ENCODE data around the gene SIX3. TPM values are rescaled to one million over a fixed set of nuclear protein-coding genes. Genes with fewer than 3 reads are reported as not detected.

SIX3 gene
- total RNA-seq, 1 donor from 2014 or later, result not detected

DNA sequence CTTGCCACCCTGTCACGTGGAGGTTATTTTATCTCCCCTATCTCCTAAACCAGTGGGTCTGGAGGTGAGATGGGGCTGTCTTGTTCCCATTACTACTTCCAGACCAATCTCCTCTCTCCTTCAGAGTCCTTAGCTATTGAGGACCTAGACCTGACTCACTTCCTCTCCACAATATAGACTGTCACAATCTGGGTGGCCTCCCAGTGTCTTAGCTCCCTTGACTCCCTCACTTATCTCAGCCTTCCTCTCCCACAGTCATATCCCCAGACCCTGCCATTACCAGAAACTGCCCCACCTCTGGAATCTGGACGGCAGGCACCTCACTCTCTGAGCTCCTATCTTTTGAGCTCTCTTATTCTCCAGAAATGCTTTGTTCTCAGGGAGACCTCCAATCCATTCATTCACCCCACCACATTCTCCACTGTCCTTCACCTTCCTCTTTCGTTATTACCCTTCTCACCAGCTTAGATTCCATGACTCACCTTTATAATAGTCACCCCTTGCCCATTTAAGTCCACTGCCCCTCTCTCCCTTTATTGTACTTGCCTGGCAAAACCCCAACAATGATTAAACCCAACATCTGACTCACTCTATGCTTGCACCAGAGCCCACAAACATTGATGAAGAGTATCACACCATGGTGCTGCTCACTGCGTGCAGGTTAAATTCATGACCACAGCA, 23.3 kb upstream of the SIX3 start:
- H3K36me3 Mint-ChIP-seq, result no peaks in the 10 kb centered on the region
- no peak for TF ChIP-seq CTCF (IDR thresholded peaks at IDR 0.05; ENCODE audit: unreplicated experiment)
- no peak overlapping the region for H3K27ac Mint-ChIP-seq
- no peak overlapping the region for H3K4me3 Mint-ChIP-seq
- H3K4me1 Mint-ChIP-seq, result no peaks in the 10 kb centered on the region
- peaks cover 96% of the 10 kb centered on the region for H3K27me3 Mint-ChIP-seq (ENCODE audit: low read depth)
- H3K9me3 Mint-ChIP-seq, result no peaks in the 10 kb centered on the region
- no peak for DNase-seq (ENCODE audit: low spot score in 2 of 2, unreplicated experiment in 2 of 2)

DNA sequence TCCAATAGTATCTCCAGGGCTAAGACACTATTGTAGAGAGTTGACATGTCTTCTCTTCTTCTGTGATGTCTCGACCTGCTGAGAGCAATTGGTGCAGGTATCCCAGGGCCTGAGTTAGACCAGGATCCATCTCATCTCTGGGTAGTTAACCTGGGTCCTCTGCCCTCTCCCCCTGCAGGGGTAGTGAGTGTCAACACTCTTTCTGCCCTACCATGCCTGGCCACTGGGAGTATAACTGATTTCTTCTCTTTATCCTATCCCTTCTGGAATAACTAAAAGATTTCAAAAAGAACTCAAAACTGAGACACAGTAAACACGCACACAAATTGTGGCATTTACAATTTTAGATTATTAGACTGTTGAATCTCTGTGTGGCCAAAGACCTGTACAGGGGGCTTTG, 20.8 kb upstream of the SIX3 start:
- DNase-seq (ENCODE audit: low spot score in 2 of 2, unreplicated experiment in 2 of 2), result no peak
- Mint-ChIP-seq H3K27me3 (ENCODE audit: low read depth) (peaks cover 100% of the 10 kb centered on the region), H3K4me3 (no peak overlapping the region), H3K9me3 (no peaks in the 10 kb centered on the region), H3K4me1 (no peaks in the 10 kb centered on the region), H3K27ac (no peak overlapping the region), H3K36me3 (no peaks in the 10 kb centered on the region)
- peak; percentile 38 for TF ChIP-seq CTCF (IDR thresholded peaks at IDR 0.05; ENCODE audit: unreplicated experiment)

DNA sequence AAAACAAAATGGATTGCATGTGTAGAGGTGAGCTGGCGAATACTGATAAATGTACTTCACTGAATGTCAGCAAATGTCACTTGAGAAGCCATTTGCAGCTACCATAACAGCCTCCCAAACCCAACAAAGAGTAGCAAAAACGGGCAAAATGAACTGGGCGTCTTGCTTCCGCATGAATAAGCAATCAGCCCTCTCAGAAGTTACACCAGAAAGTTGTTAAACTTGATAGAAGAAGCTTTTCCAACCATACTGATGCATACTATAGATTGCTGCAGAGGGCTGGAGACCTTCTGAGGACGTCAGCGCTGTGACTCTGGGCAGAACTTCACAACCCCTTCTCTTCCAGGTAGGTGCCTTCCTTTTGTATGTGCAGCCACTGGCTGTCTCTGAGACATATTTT, 18.7 kb upstream of the SIX3 start:
- no peak overlapping the region for H3K4me3 Mint-ChIP-seq
- no peaks in the 10 kb centered on the region for H3K36me3 Mint-ChIP-seq
- no peak for TF ChIP-seq CTCF (IDR thresholded peaks at IDR 0.05; ENCODE audit: unreplicated experiment)
- peaks cover 99% of the 10 kb centered on the region for H3K27me3 Mint-ChIP-seq (ENCODE audit: low read depth)
- DNase-seq (ENCODE audit: low spot score in 2 of 2, unreplicated experiment in 2 of 2), result no peak
- no peaks in the 10 kb centered on the region for H3K9me3 Mint-ChIP-seq
- H3K27ac Mint-ChIP-seq, result no peak overlapping the region
- H3K4me1 Mint-ChIP-seq, result no peaks in the 10 kb centered on the region

DNA sequence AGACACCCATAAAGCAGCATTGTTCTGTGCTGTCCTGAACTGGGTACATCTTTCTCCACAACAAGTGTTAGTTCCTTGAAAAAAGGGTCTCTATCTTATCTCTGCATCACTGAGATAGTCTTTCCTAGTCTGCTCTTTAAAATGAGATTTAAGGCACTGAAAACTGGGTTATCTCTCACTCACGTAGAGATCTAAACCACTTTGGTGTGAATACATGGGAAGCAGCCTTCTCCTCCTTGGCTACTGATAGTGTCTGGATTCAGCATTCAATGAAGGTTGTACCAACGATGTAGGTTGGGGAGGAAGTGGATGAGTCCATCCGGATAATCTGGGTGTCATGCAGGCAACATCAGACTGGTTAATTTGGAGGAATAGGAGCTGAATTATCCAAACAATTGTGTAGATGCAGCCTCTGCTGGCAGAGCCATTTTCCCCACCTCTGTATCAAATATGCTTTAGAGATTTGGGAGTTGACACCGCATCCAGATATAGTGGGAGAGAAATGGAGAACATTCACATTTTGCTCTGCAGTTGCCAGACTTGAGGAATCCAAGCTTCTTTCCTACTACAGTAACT, 15.9 kb upstream of the SIX3 start:
- H3K27ac Mint-ChIP-seq, result no peak overlapping the region

GRCh38 chr2:44926957-44927356, 14.5 kb upstream of the SIX3 start:
- Mint-ChIP-seq H3K27ac (no peak overlapping the region), H3K9me3 (no peaks in the 10 kb centered on the region), H3K4me3 (no peak overlapping the region), H3K27me3 (ENCODE audit: low read depth) (peaks cover 91% of the 10 kb centered on the region), H3K36me3 (no peaks in the 10 kb centered on the region), H3K4me1 (peaks cover 6% of the 10 kb centered on the region)
- TF ChIP-seq CTCF (IDR thresholded peaks at IDR 0.05; ENCODE audit: unreplicated experiment), result no peak
- no peak for DNase-seq (ENCODE audit: low spot score in 2 of 2, unreplicated experiment in 2 of 2)

More for the DNA sequence above, 15.9 kb upstream of the SIX3 start:
- Mint-ChIP-seq H3K9me3 (no peaks in the 10 kb centered on the region), H3K4me1 (peaks cover 6% of the 10 kb centered on the region), H3K27me3 (ENCODE audit: low read depth) (peaks cover 91% of the 10 kb centered on the region), H3K36me3 (no peaks in the 10 kb centered on the region), H3K4me3 (no peak overlapping the region)
- no peak for DNase-seq (ENCODE audit: low spot score in 2 of 2, unreplicated experiment in 2 of 2)
- TF ChIP-seq CTCF (IDR thresholded peaks at IDR 0.05; ENCODE audit: unreplicated experiment), result no peak
